GM12878 (cell line): ENCODE data around the gene WDFY4. TPM values are rescaled to one million over a fixed set of nuclear protein-coding genes. Genes with fewer than 3 reads are reported as not detected.

Experiments used
- ATAC-seq: fragments of 200-7000 bp; cut with Tn5 transposase; 3 replicates; pipeline ENCODE4 v1.9.1; 2020; ENCODE audit warnings: mild to moderate bottlenecking, moderate library complexity
- BruUV-seq: library from RNA; stranded (reverse); fragments of 400-500 nt; replicated peaks from 2 replicates; lab custom pipeline; 2021; lab: Mats Ljungman, UMichigan
- CTCF ChIA-PET: fragments of 300-600 bp; sonication (Branson Sonifier 250); formaldehyde crosslinking; extraction: SDS; loops from one replicate; lab custom pipeline; 2021; ENCODE audit warnings: inconsistent platforms; lab: Yijun Ruan, JAX
- POLR2A ChIA-PET: fragments of 350-600 bp; formaldehyde crosslinking; extraction: SDS; loops from one replicate; lab custom pipeline; 2021; ENCODE audit warnings: inconsistent platforms; lab: Charles Lee
- RAD21 ChIA-PET: fragments of 300-600 bp; sonication (Branson Sonifier 250); formaldehyde crosslinking; loops from one replicate; lab custom pipeline; 2023; ENCODE audit warnings: antibody characterized with exemption; ENCODE audit not compliant: unreplicated experiment; lab: Charles Lee
- SMC1A ChIA-PET: fragments of 300-600 bp; sonication (Branson Sonifier 250); formaldehyde crosslinking; loops from one replicate; lab custom pipeline; 2023; ENCODE audit not compliant: unreplicated experiment, uncharacterized antibody; lab: Charles Lee
- DNase-seq: peaks from one replicate; pipeline ENCODE4 v3.0.0-alpha.2; 2011; ENCODE audit warnings: low read depth, low spot score
- FAIRE-seq: peaks from 3 replicates; lab custom pipeline; 2011; peaks lifted over from hg19 to GRCh38; lab: Jason Lieb, UNC
- H2AFZ ChIP-seq: 2 replicates; pipeline ENCODE4 v1.6.0; 2011; ENCODE audit warnings: low read depth, low read length, control low read depth; ENCODE audit not compliant: control insufficient read depth
- H3K27ac ChIP-seq: 2 replicates; pipeline ENCODE4 v1.5.1; 2011; ENCODE audit warnings: control low read depth; ENCODE audit not compliant: control insufficient read depth, insufficient read depth
- H3K27me3 ChIP-seq, 2 experiments: replicated peaks in 1 of 2; 2 replicates each; pipeline versions ENCODE4 v1.6.0 to v1.6.1; 2011; ENCODE audit warnings: low read length in 1 of 2; ENCODE audit not compliant: control insufficient read depth in 2 of 2, insufficient read depth in 2 of 2
- H3K36me3 ChIP-seq, 2 experiments: 2 replicates each; pipeline ENCODE4 v1.5.1; 2011; ENCODE audit warnings: low read length in 1 of 2; ENCODE audit not compliant: control insufficient read depth in 2 of 2, insufficient read depth in 2 of 2
- H3K4me1 ChIP-seq: 2 replicates; pipeline ENCODE4 v1.6.1; 2011; ENCODE audit warnings: mild to moderate bottlenecking, low read length, moderate library complexity, mixed read lengths; ENCODE audit not compliant: control insufficient read depth, insufficient read depth
- H3K4me2 ChIP-seq: 2 replicates; pipeline ENCODE4 v1.6.0; 2011; ENCODE audit warnings: control low read depth; ENCODE audit not compliant: control insufficient read depth, insufficient read depth
- H3K4me3 ChIP-seq: fragments of 200-600 bp; sonication (generic); 2 replicates; pipeline ENCODE4 v1.5.1; 2016
- H3K79me2 ChIP-seq: 2 replicates; pipeline ENCODE4 v1.6.0; 2011; ENCODE audit warnings: low read length; ENCODE audit not compliant: control insufficient read depth, insufficient read depth
- H3K9ac ChIP-seq: 2 replicates; pipeline ENCODE4 v1.8.0; 2011; ENCODE audit warnings: low read length, control low read depth, mixed read lengths; ENCODE audit not compliant: control insufficient read depth, insufficient read depth
- H3K9me3 ChIP-seq: replicated peaks from 3 replicates; pipeline ENCODE4 v1.5.1; 2011; ENCODE audit warnings: mild to moderate bottlenecking, low read length; ENCODE audit not compliant: control insufficient read depth, insufficient read depth
- H4K20me1 ChIP-seq: 2 replicates; pipeline ENCODE4 v1.6.0; 2011; ENCODE audit not compliant: control insufficient read depth, insufficient read depth
- ATF3 ChIP-seq: IDR thresholded peaks from 2 replicates; pipeline ENCODE4 v1.6.1; 2011; ENCODE audit warnings: low read depth, mild to moderate bottlenecking, low read length, moderate library complexity, borderline replicate concordance; ENCODE audit errors: extremely low read depth
- E2F8 ChIP-seq: fragments of 450-650 bp; IDR thresholded peaks from 2 replicates; pipeline ENCODE4 v1.6.1; 2018; ENCODE audit warnings: mild to moderate bottlenecking, low read depth, moderate library complexity; ENCODE audit not compliant: partially characterized antibody
- NFYA ChIP-seq: IDR thresholded peaks from 2 replicates; pipeline ENCODE4 v1.6.1; 2011; ENCODE audit warnings: low read depth, mild to moderate bottlenecking, low read length, improper control_type of control experiment, borderline replicate concordance
- POLR2AphosphoS2 ChIP-seq: IDR thresholded peaks from 2 replicates; pipeline ENCODE4 v1.6.1; 2011; ENCODE audit warnings: low read depth, mild to moderate bottlenecking, low read length, improper control_type of control experiment, moderate library complexity
- TCF12 ChIP-seq: IDR thresholded peaks from 2 replicates; pipeline ENCODE4 v1.6.1; 2011; ENCODE audit warnings: low read depth, mild to moderate bottlenecking, low read length
- WGBS: methylation state at CpG from one replicate; pipeline ENCODE4 v1.1.6; 2016; ENCODE audit warnings: low lambda C conversion rate; ENCODE audit not compliant: insufficient replicate concordance, insufficient coverage; ENCODE audit errors: missing lambda C conversion rate; 5-methylcytosine and 5-hydroxymethylcytosine counted together
- in situ Hi-C: fragments of 300-500 bp; cut with MboI; formaldehyde crosslinking; loops from 9 replicates; pipeline ENCODE4 v1.14.3; 2018; ENCODE audit warnings: mixed read lengths
- intact Hi-C: fragments of 100-400 bp; cut with micrococcal nuclease; formaldehyde crosslinking; loops from one replicate; pipeline ENCODE4 v1.14.2; 2022; ENCODE audit not compliant: unreplicated experiment
- polyA plus RNA-seq, 11 experiments: library from polyadenylated mRNA; depleted of rRNA in 4 of 11; unstranded in 6 of 11; stranded (reverse) in 5 of 11; fragments of >200 nt; fragmentation: Nextera tagmentation in 4 of 11; fragmentation: Illumina TruSeq in 1 of 11; extraction: Ambion mirVana in 4 of 11; extraction: Trizol in 1 of 11; gene quantifications; 1 replicate in 1 of 11; 2 replicates in 10 of 11; pipeline versions ENCODE4 v1.2.1 to v1.2.3, GENCODE V29; 2011 to 2016; ENCODE audit warnings: inconsistent platforms in 2 of 11, missing spikeins in 2 of 11, low read depth in 1 of 11
- total RNA-seq, 4 experiments: library from RNA; depleted of rRNA in 3 of 4; stranded (reverse); fragments of >200 nt in 3 of 4; fragmentation: Illumina TruSeq in 1 of 4; extraction: Trizol in 1 of 4; gene quantifications; 2 replicates each; pipeline versions ENCODE4 v1.2.1 to v1.2.3, GENCODE V29; 2013 to 2021
- TF ChIP-seq, protein P1 (sequence below): fragments of 150-350 bp; IDR thresholded peaks from 2 replicates; pipeline ENCODE4 v1.6.1; 2016; ENCODE audit warnings: low read depth, low read length
- TF ChIP-seq, protein P2 (sequence below): IDR thresholded peaks from 2 replicates; pipeline ENCODE4 v1.6.1; 2011; ENCODE audit warnings: borderline replicate concordance, low read depth, mild to moderate bottlenecking, moderate library complexity, low read length; ENCODE audit not compliant: insufficient read depth, poor library complexity, severe bottlenecking
- TF ChIP-seq, protein P3 (sequence below): fragments of 450-650 bp; IDR thresholded peaks from 2 replicates; pipeline ENCODE4 v1.6.1; 2017; ENCODE audit warnings: mild to moderate bottlenecking, moderate library complexity

The WDFY4 gene
- total and polyA plus RNA-seq, 10 of the 15 experiments (the other 5 are each of a cell fraction or from before 2014, with no cell fraction given), result 13.5 to 132 (median 47.3) TPM

GRCh38 chr10:48735836-48736390 is 51.2 kb downstream of the WDFY4 start:
- ChIA-PET SMC1A (interaction anchor here (0.7 to 1.5 kb wide), 3 partner anchors 17 to 77 kb away, joined by 3 to 5 read pairs (median 4); no protein-coding TSS in a partner anchor), POLR2A (interaction anchor here (0.6 to 1.1 kb wide), 2 partner anchors 20 to 24 kb away, joined by 3 read pairs; no protein-coding TSS in a partner anchor), CTCF (interaction anchor here (0.7 to 1.2 kb wide), 4 partner anchors 25 to 78 kb away, joined by 3 to 4 read pairs (median 3); no protein-coding TSS in a partner anchor), RAD21 (no interaction called here)
- Histone ChIP-seq H3K4me1 (no peaks in the 10 kb centered on the region), H3K36me3 (peaks cover 36 to 53% of the 10 kb centered on the region in 2 experiments), H3K27ac (no peak overlapping the region), H3K4me2 (no peak overlapping the region), H3K9ac (no peak overlapping the region), H2AFZ (no peak overlapping the region), H4K20me1 (no peaks in the 10 kb centered on the region), H3K27me3 (no peaks in the 10 kb centered on the region), H3K4me3 (no peak overlapping the region), H3K9me3 (no peaks in the 10 kb centered on the region), H3K79me2 (no peaks in the 10 kb centered on the region)
- no peak for FAIRE-seq
- WGBS, result 90% methylated on average over 8 of the region's 8 CpGs
- intact Hi-C loops, result no loop called here
- no peak for ATAC-seq
- DNase-seq, result no peak
- in situ Hi-C loops, result loop anchor here (25.0 kb wide), 1 partner anchor 776 kb away; no protein-coding TSS in a partner anchor
- BruUV-seq, result no TSS peak
- TF ChIP-seq, protein P1, sequence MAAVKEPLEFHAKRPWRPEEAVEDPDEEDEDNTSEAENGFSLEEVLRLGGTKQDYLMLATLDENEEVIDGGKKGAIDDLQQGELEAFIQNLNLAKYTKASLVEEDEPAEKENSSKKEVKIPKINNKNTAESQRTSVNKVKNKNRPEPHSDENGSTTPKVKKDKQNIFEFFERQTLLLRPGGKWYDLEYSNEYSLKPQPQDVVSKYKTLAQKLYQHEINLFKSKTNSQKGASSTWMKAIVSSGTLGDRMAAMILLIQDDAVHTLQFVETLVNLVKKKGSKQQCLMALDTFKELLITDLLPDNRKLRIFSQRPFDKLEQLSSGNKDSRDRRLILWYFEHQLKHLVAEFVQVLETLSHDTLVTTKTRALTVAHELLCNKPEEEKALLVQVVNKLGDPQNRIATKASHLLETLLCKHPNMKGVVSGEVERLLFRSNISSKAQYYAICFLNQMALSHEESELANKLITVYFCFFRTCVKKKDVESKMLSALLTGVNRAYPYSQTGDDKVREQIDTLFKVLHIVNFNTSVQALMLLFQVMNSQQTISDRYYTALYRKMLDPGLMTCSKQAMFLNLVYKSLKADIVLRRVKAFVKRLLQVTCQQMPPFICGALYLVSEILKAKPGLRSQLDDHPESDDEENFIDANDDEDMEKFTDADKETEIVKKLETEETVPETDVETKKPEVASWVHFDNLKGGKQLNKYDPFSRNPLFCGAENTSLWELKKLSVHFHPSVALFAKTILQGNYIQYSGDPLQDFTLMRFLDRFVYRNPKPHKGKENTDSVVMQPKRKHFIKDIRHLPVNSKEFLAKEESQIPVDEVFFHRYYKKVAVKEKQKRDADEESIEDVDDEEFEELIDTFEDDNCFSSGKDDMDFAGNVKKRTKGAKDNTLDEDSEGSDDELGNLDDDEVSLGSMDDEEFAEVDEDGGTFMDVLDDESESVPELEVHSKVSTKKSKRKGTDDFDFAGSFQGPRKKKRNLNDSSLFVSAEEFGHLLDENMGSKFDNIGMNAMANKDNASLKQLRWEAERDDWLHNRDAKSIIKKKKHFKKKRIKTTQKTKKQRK, result no peak
- TF ChIP-seq POLR2AphosphoS2 (no peak), ATF3 (no peak), NFYA (no peak), E2F8 (no peak), TCF12 (no peak)
- TF ChIP-seq, protein P2, sequence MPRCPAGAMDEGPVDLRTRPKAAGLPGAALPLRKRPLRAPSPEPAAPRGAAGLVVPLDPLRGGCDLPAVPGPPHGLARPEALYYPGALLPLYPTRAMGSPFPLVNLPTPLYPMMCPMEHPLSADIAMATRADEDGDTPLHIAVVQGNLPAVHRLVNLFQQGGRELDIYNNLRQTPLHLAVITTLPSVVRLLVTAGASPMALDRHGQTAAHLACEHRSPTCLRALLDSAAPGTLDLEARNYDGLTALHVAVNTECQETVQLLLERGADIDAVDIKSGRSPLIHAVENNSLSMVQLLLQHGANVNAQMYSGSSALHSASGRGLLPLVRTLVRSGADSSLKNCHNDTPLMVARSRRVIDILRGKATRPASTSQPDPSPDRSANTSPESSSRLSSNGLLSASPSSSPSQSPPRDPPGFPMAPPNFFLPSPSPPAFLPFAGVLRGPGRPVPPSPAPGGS, result no peak
- TF ChIP-seq, protein P3, sequence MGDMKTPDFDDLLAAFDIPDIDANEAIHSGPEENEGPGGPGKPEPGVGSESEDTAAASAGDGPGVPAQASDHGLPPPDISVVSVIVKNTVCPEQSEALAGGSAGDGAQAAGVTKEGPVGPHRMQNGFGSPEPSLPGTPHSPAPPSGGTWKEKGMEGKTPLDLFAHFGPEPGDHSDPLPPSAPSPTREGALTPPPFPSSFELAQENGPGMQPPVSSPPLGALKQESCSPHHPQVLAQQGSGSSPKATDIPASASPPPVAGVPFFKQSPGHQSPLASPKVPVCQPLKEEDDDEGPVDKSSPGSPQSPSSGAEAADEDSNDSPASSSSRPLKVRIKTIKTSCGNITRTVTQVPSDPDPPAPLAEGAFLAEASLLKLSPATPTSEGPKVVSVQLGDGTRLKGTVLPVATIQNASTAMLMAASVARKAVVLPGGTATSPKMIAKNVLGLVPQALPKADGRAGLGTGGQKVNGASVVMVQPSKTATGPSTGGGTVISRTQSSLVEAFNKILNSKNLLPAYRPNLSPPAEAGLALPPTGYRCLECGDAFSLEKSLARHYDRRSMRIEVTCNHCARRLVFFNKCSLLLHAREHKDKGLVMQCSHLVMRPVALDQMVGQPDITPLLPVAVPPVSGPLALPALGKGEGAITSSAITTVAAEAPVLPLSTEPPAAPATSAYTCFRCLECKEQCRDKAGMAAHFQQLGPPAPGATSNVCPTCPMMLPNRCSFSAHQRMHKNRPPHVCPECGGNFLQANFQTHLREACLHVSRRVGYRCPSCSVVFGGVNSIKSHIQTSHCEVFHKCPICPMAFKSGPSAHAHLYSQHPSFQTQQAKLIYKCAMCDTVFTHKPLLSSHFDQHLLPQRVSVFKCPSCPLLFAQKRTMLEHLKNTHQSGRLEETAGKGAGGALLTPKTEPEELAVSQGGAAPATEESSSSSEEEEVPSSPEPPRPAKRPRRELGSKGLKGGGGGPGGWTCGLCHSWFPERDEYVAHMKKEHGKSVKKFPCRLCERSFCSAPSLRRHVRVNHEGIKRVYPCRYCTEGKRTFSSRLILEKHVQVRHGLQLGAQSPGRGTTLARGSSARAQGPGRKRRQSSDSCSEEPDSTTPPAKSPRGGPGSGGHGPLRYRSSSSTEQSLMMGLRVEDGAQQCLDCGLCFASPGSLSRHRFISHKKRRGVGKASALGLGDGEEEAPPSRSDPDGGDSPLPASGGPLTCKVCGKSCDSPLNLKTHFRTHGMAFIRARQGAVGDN, result no peak
